H7 (cell line): ENCODE data around the gene SNX5. TPM values are rescaled to one million over a fixed set of nuclear protein-coding genes. Genes with fewer than 3 reads are reported as not detected.
A peak's percentile ranks its signal among the peaks of the same experiment; 100 is the strongest.

Source experiments
- DNase-seq: peaks from one replicate; pipeline ENCODE4 v3.0.0; 2012
- H3K27me3 ChIP-seq: 2 replicates; pipeline ENCODE4 v1.6.0; 2011; ENCODE audit warnings: mild to moderate bottlenecking, low read length; ENCODE audit not compliant: control insufficient read depth, insufficient read depth
- H3K36me3 ChIP-seq: replicated peaks from 2 replicates; pipeline ENCODE4 v1.5.1; 2011; ENCODE audit warnings: low read length; ENCODE audit not compliant: control insufficient read depth, insufficient read depth
- H3K4me3 ChIP-seq: 2 replicates; pipeline ENCODE4 v1.5.1; 2011; ENCODE audit warnings: low read depth, mild to moderate bottlenecking, control low read depth, low read length, moderate library complexity; ENCODE audit not compliant: insufficient read depth
- total RNA-seq: library from RNA; depleted of rRNA; stranded (reverse); fragments of >200 nt; shearing (Covaris generic); gene quantifications from 2 replicates; pipeline ENCODE4 v1.2.3, GENCODE V29; 2014

Gene SNX5
- total RNA-seq, 1 experiment from 2014 or later: 134 TPM

DNA sequence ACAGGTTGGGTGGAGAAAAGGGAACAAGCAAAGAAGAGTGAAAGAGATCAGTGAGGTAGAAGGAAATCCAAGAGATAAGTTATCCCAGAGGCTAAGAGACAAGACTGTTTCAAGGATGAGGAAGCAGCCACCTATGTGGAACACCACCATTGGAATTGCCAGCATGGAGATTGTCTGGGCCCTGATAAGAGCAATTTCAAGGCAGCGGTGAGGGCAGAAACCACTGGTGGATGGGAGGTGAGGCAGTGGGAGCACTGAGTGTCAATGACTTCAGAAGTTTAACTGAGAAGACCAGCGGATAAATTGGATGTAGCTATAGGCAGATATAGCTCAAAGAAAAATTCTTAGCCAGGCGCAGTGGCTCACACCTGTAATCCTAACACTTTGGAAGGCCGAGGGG is 56.7 kb downstream of the SNX5 start:
- no peaks in the 10 kb centered on the region for H3K27me3 ChIP-seq
- H3K4me3 ChIP-seq: no peak overlapping the region
- no peak for DNase-seq
- no peaks in the 10 kb centered on the region for H3K36me3 ChIP-seq

DNA sequence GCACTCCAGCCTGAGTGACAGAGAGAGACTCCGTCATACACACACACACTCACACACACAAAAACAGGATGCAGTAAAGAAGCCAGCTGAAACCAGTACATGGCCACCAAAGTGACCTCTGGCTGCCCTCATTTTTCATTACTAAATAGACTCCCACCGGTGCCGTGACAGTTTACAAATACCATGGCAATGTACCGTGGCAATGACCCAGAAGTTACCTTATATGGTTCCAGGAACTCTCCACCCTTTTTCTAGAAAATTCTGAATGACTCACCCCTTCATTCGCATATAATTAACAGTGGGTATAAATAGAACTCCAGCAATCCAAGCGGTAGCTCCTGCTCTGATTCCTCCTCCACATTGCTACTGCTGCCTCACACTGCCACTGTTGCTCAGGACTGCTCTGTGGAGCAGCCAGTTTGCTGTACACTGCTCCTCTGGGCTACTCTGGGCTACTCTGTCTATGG is 57.7 kb downstream of the SNX5 start:
- no peak overlapping the region for H3K4me3 ChIP-seq
- H3K36me3 ChIP-seq: no peaks in the 10 kb centered on the region
- H3K27me3 ChIP-seq: no peaks in the 10 kb centered on the region
- DNase-seq: no peak

DNA sequence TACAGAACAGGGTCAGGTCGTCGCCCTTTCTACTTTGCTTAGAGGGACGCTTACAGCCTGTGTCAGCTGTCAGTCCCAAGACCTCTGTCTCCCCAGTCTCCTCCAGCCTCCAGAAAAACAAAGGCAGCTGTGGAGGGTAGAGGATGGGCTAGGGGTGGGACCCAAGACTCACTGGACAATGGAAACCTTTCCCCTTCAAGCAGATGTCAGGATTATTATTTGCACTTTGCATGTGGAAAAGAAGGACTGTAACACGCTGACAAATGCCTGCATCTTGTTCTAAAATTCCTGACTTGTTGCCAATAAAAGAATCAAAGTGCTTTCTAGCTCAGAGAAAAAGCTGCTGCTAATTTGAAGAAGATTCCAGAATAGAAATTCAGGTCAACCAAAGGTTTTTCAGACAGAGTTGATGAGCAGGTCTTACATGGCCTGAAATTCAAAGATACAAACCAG is 58.7 kb downstream of the SNX5 start:
- Histone ChIP-seq H3K4me3 (no peak overlapping the region), H3K36me3 (no peaks in the 10 kb centered on the region), H3K27me3 (no peaks in the 10 kb centered on the region)
- DNase-seq: no peak

DNA sequence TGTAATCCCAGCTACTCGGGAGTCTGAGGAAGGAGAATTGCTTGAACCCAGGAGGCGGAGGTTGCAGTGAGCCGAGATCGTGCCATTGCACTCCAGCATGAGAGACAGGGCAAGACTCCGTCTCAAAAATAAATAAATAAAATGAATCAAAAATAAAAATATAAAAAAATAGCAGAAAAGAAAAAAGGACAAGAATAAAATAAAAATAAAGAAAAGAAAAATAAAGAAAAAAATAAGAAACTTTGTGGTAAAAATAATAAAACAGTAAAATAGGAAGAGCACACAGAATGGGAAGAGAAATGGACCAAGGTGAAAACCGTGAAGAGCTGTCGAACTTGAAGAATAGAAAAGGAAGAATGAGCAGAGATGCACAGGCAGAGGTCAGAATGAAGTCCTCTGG is 63.0 kb downstream of the SNX5 start:
- DNase-seq: no peak
- no peaks in the 10 kb centered on the region for H3K27me3 ChIP-seq

DNA sequence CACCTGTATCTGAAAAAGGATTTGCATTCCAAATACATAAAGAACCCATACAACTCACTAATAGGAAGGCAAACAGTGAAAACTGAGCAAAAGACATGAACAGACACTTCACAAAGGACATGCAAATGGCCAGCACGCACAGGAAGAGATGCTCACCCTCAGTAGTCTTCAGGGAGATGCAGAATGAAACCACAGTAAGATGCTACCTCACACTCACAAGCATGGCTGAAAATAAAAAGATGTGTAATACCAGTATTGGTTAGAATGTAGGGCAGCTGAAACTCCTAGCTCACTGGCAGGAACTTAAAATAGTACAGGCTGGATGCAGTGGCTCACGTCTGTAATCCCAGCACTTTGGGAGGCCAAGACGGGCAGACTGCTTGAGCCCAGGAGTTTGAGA is 64.6 kb downstream of the SNX5 start:
- Histone ChIP-seq H3K27me3 (no peaks in the 10 kb centered on the region), H3K36me3 (no peaks in the 10 kb centered on the region), H3K4me3 (no peak overlapping the region)
- no peak for DNase-seq

More for the DNA sequence above, 63.0 kb downstream of the SNX5 start:
- Histone ChIP-seq H3K4me3 (no peak overlapping the region), H3K36me3 (no peaks in the 10 kb centered on the region)

GRCh38 chr20:17902531-17903083 is 66.0 kb downstream of the SNX5 start:
- no peak overlapping the region for H3K4me3 ChIP-seq
- H3K36me3 ChIP-seq: no peaks in the 10 kb centered on the region
- no peaks in the 10 kb centered on the region for H3K27me3 ChIP-seq
- DNase-seq: no peak

- DNase-seq: no peak
- no peaks in the 10 kb centered on the region for H3K36me3 ChIP-seq
- no peaks in the 10 kb centered on the region for H3K27me3 ChIP-seq
- no peak overlapping the region for H3K4me3 ChIP-seq
Measured at GRCh38 chr20:17901971-17902370, 66.6 kb downstream of the SNX5 start.

DNA sequence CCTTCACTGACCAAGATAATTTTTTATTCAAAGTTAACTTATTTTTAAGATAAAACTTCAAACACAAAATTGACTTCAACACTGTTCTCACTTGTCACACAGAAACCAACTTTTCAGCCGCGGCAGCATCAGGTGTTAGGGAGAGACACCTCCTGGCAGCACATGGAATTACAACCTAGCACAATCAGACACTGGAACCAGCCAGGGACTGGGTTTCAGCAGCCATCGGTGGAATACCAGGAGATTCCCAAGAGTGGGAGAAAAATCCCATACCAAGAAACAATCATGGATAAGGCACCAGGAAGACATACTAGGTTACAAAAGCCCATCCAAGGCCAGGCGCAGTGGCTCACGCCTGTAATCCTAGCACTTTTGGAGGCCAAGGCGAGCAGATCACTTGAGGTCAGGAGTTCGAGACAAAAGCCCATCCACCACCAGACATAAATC is 70.0 kb downstream of the SNX5 start:
- Histone ChIP-seq H3K27me3 (no peaks in the 10 kb centered on the region), H3K4me3 (no peak overlapping the region), H3K36me3 (no peaks in the 10 kb centered on the region)
- DNase-seq: peak; percentile 74

- Histone ChIP-seq H3K36me3 (no peaks in the 10 kb centered on the region), H3K4me3 (no peak overlapping the region), H3K27me3 (no peaks in the 10 kb centered on the region)
- no peak for DNase-seq
Measured at GRCh38 chr20:17897566-17898307, 70.9 kb downstream of the SNX5 start.

DNA sequence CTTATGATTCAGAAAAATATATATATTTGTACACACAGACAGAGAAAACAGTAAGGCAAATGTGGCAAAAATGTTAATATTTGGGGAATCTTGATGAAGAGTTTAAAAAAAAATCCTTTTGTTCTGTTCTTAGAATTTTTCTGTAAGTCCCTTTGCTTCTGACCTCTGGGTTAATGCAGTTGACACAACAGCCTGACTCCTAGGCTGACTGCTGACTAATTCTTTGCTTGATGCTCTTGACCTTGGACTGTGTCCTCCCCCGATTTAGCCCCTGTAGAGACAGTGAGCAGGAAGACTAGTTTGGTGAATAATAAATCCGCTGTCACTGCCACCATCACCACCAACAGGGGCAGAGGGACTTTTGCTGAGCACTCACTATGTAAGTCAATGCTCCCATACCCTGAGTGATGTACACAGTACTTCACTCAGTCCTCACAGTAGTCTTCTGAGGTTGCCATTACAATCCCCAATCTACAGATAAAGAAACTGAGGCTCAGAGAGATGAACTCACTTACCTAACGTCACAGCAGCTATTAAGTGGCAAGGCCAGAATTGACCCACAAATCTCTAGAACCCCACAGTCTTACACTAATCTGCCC is 71.7 kb downstream of the SNX5 start:
- Histone ChIP-seq H3K36me3 (no peaks in the 10 kb centered on the region), H3K4me3 (no peak overlapping the region)
- no peak for DNase-seq

DNA sequence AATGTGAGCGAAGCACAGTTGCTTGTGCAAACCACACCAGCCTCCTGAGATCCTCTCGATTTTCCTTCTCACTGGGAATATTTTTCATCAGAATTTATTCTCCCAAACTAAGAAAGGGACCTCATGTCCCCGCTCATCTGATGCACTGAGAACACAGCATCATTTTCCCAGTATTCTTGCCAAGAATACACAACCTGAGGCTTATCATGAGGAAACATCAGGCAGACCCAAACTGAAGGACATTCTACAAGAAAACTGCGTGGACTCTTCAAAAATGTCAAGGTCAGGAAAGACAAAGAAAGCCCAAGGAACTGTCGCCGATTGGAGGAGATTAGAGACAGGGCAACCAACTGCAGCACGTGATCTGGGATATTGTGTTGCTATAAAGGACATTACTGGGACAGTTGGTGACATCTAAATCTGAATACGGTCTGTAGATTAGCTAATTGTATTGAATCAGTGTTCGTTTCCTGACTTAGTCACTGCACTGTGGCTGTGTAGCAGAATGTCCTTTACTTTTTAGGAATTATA is 72.3 kb downstream of the SNX5 start:
- no peaks in the 10 kb centered on the region for H3K27me3 ChIP-seq
- no peaks in the 10 kb centered on the region for H3K36me3 ChIP-seq
- peak; percentile 24 for DNase-seq
- no peak overlapping the region for H3K4me3 ChIP-seq

More for the DNA sequence above, 71.7 kb downstream of the SNX5 start:
- no peaks in the 10 kb centered on the region for H3K27me3 ChIP-seq

- Histone ChIP-seq H3K36me3 (no peaks in the 10 kb centered on the region), H3K4me3 (no peak overlapping the region; the same call in 1 of the 2 replicates), H3K27me3 (no peaks in the 10 kb centered on the region)
- DNase-seq: peak; percentile 57
Measured at GRCh38 chr20:17895641-17896171, 72.9 kb downstream of the SNX5 start.

DNA sequence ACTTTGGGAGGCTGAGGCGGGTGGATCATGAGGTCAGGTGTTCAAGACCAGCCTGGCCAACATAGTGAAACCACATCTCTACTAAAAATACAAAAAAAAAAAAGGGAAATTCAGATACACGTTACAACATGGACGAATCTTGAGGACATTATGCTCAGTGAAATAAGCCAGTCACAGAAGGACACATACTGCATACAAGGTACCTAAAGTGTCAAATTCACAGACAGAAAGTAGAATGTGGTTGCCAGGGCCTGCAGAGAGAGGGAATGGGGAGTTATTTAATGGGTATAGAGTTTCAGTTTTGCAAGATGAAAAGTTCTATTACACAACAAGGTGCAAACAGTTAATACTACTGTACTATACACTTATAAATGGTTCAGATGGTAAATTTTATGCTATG is 75.1 kb downstream of the SNX5 start:
- Histone ChIP-seq H3K4me3 (no peak overlapping the region), H3K27me3 (no peaks in the 10 kb centered on the region), H3K36me3 (no peaks in the 10 kb centered on the region; the same call in 1 of the 2 replicates)
- DNase-seq: no peak

- no peaks in the 10 kb centered on the region for H3K27me3 ChIP-seq
- H3K36me3 ChIP-seq: no peaks in the 10 kb centered on the region; the same call in 1 of the 2 replicates
- DNase-seq: no peak
- H3K4me3 ChIP-seq: no peak overlapping the region
Measured at GRCh38 chr20:17892189-17892938, 76.2 kb downstream of the SNX5 start.
